HG02852 (cell line): ENCODE measurements around the gene SCT.
"Not testable (repeated sequence)": the region's sequence is repeated elsewhere in the genome, so short reads cannot be mapped to it uniquely, and the experiment has no call there.

Experiments
- ATAC-seq: cut with Tn5 transposase; IDR thresholded peaks from one replicate; pipeline ENCODE4 v1.9.1; 2021; ENCODE audit warnings: mild to moderate bottlenecking, moderate library complexity; ENCODE audit not compliant: unreplicated experiment

The SCT gene

GRCh38 chr11:626475-627307 lies at the start of gene SCT:
TSS of gene SCT (minus strand) at chr11:627181. CDS start at chr11:627143, 38 bp downstream.
- ATAC-seq = no peak

- ATAC-seq = no peak
Measured at GRCh38 chr11:674406-674805, 47.4 kb upstream of the SCT start.

GRCh38 chr11:673866-674265 lies 46.9 kb upstream of the SCT start:
- no peak for ATAC-seq

GRCh38 chr11:665704-666281 lies 38.8 kb upstream of the SCT start:
- ATAC-seq = no peak

GRCh38 chr11:665062-665703 lies 38.2 kb upstream of the SCT start:
- ATAC-seq = no peak

- ATAC-seq = no peak
Measured at GRCh38 chr11:662689-663274, 35.8 kb upstream of the SCT start.

GRCh38 chr11:660681-661444 lies 33.9 kb upstream of the SCT start:
- ATAC-seq = no peak

GRCh38 chr11:660281-660680 lies 33.3 kb upstream of the SCT start:
- no peak for ATAC-seq

GRCh38 chr11:659532-660085 lies 32.6 kb upstream of the SCT start:
- no peak for ATAC-seq

GRCh38 chr11:657691-658126 lies 30.7 kb upstream of the SCT start:
- no peak for ATAC-seq

GRCh38 chr11:656866-657265 lies 29.9 kb upstream of the SCT start:
- no peak for ATAC-seq

GRCh38 chr11:656426-656825 lies 29.4 kb upstream of the SCT start:
- no peak for ATAC-seq

GRCh38 chr11:655036-655726 lies 28.2 kb upstream of the SCT start:
- ATAC-seq = no peak

GRCh38 chr11:654444-654843 lies 27.5 kb upstream of the SCT start:
- ATAC-seq = not testable (repeated sequence)

- ATAC-seq = no peak
Measured at GRCh38 chr11:653837-654236, 26.9 kb upstream of the SCT start.

GRCh38 chr11:653136-653535 lies 26.2 kb upstream of the SCT start:
- ATAC-seq = not testable (repeated sequence)

GRCh38 chr11:650482-650881 lies 23.5 kb upstream of the SCT start:
- no peak for ATAC-seq

- ATAC-seq = not testable (repeated sequence)
Measured at GRCh38 chr11:647672-648158, 20.7 kb upstream of the SCT start.

GRCh38 chr11:646214-646613 lies 19.2 kb upstream of the SCT start:
- ATAC-seq = no peak

GRCh38 chr11:645536-645935 lies 18.6 kb upstream of the SCT start:
- ATAC-seq = no peak
